Suprapubic skin (tissue), 4 donors: Measurements from ENCODE around the gene CENATAC.

Experiments used
- EP300 ChIP-seq: sonication (generic); formaldehyde crosslinking; IDR thresholded peaks from one replicate; pipeline ENCODE4 v1.6.1; 2017; ENCODE audit warnings: antibody characterized with exemption
- POLR2A ChIP-seq, 2 donors: fragments of 450-650 bp; IDR thresholded peaks; one replicate each; pipeline ENCODE4 v1.6.1; 2017; ENCODE audit warnings: antibody characterized with exemption in 2 of 2, mild to moderate bottlenecking in 2 of 2, moderate library complexity in 2 of 2
- POLR2AphosphoS5 ChIP-seq, 3 donors: sonication (generic); formaldehyde crosslinking; IDR thresholded peaks; one replicate each; pipeline ENCODE4 v1.6.1; 2017; ENCODE audit warnings: antibody characterized with exemption in 3 of 3
- TF ChIP-seq, protein P1 (sequence below), 2 donors: fragments of 200-600 bp in 1 of 2; fragments of 450-650 bp in 1 of 2; sonication (generic) in 1 of 2; IDR thresholded peaks; one replicate each; pipeline ENCODE4 v1.5.1; 2016 to 2019; ENCODE audit warnings: antibody characterized with exemption in 2 of 2, mild to moderate bottlenecking in 1 of 2, moderate library complexity in 1 of 2

GRCh38 chr11:119011476-119012053 lies 13.6 kb downstream of the CENATAC start:
- TF ChIP-seq, protein P1, sequence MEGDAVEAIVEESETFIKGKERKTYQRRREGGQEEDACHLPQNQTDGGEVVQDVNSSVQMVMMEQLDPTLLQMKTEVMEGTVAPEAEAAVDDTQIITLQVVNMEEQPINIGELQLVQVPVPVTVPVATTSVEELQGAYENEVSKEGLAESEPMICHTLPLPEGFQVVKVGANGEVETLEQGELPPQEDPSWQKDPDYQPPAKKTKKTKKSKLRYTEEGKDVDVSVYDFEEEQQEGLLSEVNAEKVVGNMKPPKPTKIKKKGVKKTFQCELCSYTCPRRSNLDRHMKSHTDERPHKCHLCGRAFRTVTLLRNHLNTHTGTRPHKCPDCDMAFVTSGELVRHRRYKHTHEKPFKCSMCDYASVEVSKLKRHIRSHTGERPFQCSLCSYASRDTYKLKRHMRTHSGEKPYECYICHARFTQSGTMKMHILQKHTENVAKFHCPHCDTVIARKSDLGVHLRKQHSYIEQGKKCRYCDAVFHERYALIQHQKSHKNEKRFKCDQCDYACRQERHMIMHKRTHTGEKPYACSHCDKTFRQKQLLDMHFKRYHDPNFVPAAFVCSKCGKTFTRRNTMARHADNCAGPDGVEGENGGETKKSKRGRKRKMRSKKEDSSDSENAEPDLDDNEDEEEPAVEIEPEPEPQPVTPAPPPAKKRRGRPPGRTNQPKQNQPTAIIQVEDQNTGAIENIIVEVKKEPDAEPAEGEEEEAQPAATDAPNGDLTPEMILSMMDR (IDR thresholded peaks at IDR 0.05), result no peak
- TF ChIP-seq EP300, result no peak
- TF ChIP-seq POLR2AphosphoS5 (IDR thresholded peaks at IDR 0.05), result no peak
- TF ChIP-seq POLR2A (IDR thresholded peaks at IDR 0.05), result no peak
